AG09309 (cell line): ENCODE measurements around the gene SLC25A1.

Source experiments
- DNase-seq: peaks from one replicate; pipeline ENCODE4 v3.0.0-alpha.2; 2010; ENCODE audit warnings: low read depth
- H3K4me3 ChIP-seq: 2 replicates; pipeline ENCODE4 v1.5.1; 2011; ENCODE audit warnings: mild to moderate bottlenecking, low read depth, low read length, moderate library complexity; ENCODE audit not compliant: control insufficient read depth
- CTCF ChIP-seq: IDR thresholded peaks from 2 replicates; pipeline ENCODE4 v1.5.1; 2011; ENCODE audit warnings: mild to moderate bottlenecking, low read depth, low read length, inconsistent platforms; ENCODE audit not compliant: insufficient read depth, control insufficient read depth; ENCODE audit errors: missing control alignments

Gene SLC25A1

GRCh38 chr22:19194766-19195536, 16.4 kb upstream of the SLC25A1 start:
- no peak for TF ChIP-seq CTCF
- DNase-seq = no peak

GRCh38 chr22:19193879-19194278, 15.3 kb upstream of the SLC25A1 start:
- DNase-seq = no peak
- no peak for TF ChIP-seq CTCF
- no peak overlapping the region for H3K4me3 ChIP-seq

More at GRCh38 chr22:19194766-19195536, 16.4 kb upstream of the SLC25A1 start:
- H3K4me3 ChIP-seq = no peak overlapping the region

- no peak for DNase-seq
- H3K4me3 ChIP-seq = no peak overlapping the region
- no peak for TF ChIP-seq CTCF
These were observed 9.4 kb upstream of the SLC25A1 start for GRCh38 chr22:19187716-19188563.

GRCh38 chr22:19184276-19184997, 5.9 kb upstream of the SLC25A1 start:
- no peak for DNase-seq
- no peak for TF ChIP-seq CTCF
- no peak overlapping the region for H3K4me3 ChIP-seq

- H3K4me3 ChIP-seq = no peak overlapping the region
- TF ChIP-seq CTCF = no peak
These were observed 4.7 kb upstream of the SLC25A1 start for GRCh38 chr22:19183216-19183615.

GRCh38 chr22:19182472-19183157, 4.1 kb upstream of the SLC25A1 start:
- no peak overlapping the region for H3K4me3 ChIP-seq
- DNase-seq = no peak
- TF ChIP-seq CTCF = no peak

More at GRCh38 chr22:19183216-19183615, 4.7 kb upstream of the SLC25A1 start:
- no peak for DNase-seq
